HG03103 (cell line): ENCODE data around the gene NGF.
"Not testable (repeated sequence)": the region's sequence is repeated elsewhere in the genome, so short reads cannot be mapped to it uniquely, and the experiment has no call there.

Experiments used
- ATAC-seq: cut with Tn5 transposase; IDR thresholded peaks from one replicate; pipeline ENCODE4 v1.9.1; 2021; ENCODE audit warnings: low read depth; ENCODE audit not compliant: unreplicated experiment

The NGF gene

DNA sequence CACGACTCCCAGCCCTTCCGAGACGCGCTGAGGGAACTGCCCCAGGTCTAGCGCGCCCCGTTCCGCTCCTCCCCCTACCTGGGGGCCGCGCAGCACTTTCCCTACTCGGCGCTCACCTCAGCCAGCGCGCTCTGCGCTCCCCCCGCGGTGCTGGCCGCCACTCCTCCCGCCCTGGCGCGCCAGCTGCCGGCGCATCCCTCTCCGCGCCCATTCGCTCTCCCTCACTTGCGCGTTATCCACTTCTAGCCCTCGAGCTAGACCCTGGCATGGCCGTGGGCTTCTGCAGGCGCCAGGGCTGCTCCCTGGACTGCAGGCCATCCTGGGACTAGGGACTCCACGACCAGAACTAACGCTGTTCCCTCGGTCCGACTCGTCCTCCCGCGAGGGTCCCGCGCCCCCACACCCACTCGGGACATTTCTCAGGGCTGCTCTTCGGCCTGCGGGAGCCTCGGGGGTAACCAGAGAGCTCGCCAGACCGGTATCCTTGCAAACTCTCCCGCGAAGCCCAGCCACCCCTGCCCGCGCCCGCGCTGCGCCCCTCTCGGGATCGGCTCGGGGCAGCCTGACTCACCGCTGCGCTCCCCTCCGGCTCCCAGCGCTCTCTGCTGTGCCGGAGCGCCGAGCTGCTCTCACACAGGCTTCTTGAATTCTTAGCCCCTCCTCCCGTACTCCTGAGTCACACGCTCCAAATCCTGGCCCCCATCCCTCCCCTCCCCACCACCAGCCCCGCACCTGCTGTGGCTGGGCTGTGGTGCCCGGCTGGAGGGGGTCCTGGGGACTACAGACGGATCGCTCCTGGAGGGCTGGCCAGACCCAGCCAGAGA is at the start of gene NGF:
NGF (minus strand) TSS at position 617 of the 824 bp plus-strand sequence. CDS start 51,454 bp downstream, outside the sequence.
- ATAC-seq: no peak

DNA sequence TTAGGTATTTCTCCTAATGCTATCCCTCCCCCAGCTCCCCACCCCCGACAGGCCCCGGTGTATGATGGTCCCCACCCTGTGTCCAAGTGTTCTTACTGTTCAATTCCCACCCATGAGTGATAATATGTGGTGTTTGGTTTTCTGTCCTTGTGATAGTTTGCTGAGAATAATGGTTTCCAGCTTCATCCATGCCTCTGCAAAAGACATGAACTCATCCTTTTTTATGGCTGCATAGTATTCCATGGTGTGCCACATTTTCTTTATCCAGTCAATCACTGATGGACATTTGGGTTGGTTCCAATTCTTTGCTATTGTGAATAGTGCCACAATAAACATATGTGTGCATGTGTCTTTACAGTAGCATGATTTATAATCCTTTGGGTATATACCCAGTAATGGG is 45.4 kb upstream of the NGF start:
- ATAC-seq: not testable (repeated sequence)

DNA sequence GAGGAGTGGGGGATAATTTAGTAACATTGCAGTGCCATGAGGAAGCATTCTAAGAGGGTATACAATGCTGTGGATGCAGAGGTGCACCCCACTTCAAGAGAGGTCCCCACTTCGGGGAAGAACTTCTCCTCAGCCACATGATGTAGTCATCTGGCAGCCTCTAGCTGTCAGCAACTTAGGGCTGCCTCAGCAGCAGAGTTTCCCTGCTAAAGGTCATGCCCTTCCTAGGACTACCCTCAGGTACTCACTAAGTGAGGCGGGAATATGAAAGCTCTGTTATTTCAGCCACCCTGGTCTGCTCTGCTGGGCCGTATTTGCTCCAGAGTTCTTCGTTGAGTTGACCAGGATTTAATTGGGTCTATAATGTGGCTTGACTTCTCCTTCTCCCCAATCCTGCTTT is 41.9 kb upstream of the NGF start:
- no peak for ATAC-seq

DNA sequence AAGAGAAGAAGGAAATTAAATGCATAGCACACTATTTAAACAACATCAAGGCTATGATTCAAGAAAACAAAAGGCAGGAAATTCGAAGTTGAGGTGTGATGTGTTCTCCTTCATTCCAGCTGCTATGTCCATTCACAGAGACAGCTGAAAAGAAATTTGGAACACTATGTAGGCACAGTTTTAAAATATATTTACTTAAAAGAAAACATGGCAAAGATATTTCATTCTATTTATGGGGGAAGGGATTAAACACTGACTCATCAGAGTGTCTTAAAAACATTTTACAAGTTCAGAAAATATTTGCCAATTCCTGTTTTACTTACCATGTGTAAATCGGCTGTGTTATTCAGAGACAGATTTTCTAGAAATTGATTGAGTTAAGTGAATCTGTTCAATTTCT is 39.4 kb upstream of the NGF start:
- ATAC-seq: no peak

DNA sequence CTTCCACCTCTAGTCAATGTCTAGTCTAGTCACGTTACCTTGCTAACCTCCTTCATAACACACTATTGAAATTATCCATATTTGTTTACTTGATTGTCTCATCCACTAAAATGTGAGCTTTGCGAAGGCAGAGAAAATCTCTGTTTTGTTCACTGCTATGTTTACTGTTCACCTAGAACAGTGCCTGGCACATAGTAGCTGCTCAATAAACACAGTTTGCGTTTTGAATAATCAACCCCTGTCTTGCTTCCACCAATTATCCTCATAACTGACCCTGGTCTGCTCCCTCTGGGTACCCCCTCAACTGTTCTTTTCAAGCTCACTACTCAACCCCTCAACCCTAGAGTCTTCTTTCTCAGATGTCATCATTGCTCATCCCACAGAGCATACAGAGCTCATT is 36.5 kb upstream of the NGF start:
- no peak for ATAC-seq

DNA sequence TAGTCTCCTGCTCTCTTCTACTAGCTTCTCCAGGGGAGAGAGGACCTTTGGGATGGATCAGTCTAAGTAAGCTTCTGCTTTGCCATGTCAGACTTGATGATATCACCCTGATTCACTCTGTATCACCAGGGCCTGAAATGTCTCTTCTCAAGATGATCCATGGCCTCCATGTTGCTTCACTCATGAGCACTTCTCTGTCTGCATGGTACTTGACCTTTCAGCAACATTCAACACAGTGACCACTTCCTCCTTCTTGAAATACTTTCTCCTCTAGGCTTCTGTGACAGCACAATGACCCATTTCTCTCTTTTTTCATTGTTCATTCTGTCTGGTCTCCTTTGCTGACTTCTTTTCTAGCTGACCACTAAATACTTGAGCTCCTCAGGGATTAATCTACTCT is 35.3 kb upstream of the NGF start:
- no peak for ATAC-seq

DNA sequence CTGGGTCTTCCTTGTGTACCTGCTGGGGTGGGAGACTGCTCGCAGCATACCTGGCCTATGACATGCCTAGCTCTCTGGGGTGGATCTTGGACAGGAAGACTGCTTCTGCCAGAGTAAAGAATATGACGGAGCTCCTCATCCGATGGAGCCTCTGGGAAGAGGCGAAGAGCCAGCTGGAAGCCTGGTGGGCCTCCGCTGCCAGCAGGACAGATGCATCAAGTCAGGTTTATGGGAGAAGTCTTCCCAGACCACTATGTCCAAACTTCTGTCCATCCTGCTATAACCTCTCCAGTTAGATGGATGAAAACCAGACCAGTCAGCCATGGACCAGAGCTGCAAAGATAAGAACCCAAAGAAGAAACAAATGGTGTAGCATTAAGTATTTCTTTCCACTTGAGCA is 27.7 kb upstream of the NGF start:
- no peak for ATAC-seq

DNA sequence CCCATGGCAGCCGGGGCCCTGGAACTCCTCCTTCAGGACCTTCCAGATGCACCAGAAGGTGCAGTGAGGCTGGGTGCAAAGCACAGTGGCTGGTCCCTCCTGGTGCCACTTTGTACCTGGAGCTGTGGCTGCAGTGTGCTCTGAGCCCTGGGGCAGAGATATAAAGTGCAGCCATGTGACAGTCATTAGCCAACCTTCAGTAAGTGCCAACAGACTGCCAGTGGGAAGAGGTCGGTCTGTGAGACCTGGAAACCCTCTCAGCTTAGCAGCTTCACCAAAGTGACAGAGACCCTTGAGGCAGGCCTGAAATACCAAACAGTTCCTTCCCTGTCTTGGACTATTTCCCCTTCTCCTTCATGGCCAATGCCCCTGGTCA is 26.7 kb upstream of the NGF start:
- ATAC-seq: no peak

DNA sequence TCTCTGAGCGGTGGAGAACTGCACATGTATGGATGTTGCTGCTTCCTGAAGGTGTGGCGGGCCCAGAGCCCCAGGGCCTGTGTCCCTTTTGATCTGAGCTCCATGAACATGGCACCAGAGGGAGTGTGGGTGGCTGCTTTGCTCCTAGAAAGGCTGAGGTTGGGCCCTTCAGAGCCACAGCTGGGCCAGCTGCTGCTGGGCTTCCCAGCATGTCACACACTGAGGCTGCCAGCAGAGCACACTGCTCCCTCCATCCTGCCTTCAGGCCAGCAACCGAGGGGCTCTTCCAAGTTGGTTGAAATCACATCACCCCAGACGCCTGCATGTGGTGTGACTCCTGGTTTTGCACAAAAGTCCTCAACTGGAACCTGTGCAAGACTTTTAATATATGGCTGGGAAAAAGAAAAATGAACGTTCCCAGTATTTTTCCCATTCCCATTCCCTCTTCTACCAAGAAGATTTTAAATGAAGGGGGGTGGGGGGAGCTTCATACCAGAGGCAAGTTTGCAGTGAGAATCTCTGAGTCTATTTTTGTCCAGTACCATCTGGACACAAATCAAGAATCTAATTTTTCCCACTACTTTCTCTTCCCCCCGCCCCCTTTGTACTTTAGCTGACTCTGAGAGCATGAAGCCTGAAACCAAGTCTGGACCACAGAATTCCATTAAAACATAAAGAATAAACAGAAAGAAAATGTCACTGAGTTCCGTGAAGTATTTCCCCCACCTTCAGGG is 26.2 kb upstream of the NGF start:
- ATAC-seq: no peak

DNA sequence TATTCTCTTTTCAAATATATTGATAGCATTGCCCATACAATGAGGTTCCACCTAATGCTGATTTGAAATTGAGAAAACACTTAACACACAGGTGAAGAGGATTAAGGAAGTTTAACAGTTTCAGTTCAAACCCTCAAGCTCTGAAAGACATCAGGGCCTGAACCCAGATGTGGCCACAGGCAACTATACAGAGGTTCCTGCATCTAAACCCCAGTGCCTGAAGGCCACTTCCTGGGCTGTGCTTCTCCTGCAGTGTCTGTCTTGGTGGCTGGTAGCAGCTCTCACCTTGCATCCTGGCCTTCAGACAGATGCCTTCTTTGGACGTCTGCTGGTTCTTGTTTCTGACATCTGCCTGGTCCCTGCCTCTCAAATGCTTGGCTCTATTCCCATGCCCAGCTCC is 25.1 kb upstream of the NGF start:
- ATAC-seq: no peak

DNA sequence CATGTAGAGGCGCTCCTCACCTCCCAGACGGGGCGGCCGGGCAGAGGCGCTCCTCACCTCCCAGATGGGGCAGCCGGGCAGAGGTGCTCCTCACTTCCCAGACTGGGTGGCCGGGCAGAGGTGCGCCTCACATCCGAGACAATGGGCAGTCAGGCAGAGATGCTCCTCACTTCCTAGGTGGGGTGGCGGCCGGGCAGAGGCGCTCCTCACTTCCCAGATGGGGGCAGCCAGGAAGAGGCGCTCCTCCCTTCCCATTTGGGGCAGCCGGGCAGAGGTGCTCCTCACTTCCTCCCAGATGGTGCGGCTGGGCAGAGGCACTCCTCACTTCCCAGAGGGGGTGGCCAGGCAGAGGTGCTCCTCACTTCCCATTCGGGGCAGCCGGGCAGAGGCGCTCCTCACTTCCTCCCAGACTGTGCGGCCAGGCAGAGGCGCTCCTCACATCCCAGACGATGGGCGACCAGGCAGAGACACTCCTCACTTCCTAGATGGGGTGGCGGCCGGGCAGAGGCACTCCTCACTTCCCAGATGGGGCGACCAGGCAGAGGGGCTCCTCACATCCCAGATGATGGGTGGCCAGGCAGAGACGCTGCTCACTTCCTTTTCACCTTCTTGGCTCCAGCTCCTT is 22.6 kb upstream of the NGF start:
- not testable (repeated sequence) for ATAC-seq

DNA sequence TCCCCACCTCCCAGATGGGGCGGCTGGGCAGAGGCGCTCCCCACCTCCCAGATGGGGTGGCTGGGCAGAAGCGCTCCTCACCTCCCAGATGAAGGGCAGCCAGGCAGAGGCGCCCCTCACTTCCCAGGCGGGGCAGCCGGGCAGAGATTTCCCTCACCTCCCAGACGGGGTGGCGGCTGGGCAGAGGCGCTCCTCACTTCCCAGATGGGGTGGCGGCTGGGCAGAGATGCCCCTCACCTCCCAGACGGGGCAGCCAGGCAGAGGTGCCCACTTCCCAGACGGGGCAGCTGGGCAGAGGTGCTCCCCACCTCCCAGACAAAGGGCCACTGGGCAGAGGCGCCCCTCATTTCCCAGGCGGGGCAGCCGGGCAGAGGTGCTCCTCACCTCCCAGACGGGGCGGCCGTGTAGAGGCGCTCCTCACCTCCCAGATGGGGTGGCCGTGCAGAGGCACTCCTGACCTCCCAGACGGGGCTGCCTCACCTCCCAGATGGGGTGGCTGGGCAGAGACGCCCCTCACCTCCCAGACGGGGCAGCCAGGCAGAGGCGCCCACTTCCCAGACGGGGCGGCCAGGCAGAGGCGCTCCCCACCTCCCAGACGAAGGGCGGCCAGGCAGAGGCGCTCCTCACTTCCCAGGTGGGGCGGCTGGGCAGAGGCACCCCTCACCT is 21.9 kb upstream of the NGF start:
- not testable (repeated sequence) for ATAC-seq

DNA sequence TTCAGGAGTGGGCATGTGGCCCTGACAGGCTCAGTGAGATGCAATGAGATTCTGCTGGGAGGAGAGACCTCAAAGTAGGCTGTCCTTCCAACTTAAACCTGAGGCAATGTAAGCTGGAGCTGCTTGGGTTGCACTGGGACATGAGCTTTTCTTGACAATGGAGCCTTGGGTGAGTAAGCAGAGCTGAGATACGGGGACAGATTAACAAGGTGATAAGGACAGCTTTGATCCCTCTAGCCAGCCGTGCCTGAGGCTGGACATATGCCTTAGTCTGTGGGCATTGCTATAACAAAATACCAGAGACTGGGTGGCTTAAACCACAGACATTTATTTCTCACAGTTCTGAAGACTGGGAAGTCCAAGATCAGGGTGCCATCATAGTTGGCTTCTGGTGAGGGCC is 18.3 kb upstream of the NGF start:
- ATAC-seq: no peak

DNA sequence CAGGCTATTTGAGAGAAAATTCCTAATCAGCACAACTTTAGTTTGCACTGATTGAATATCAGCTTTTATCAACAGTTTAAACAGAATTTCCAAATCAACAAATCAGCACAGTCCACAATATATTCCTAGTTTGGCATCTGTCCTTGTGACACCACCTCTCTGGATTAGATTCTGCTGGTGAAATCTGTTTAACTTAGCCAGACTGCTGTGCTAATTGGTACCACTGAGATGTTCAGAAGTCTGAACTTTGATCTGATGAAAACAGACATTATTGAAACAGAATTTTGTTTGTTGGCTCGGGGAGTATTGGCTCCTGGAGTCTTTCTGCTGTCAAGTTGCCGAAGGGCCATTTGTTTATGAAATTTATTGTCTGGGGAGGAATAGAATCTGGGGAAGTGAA is 17.0 kb upstream of the NGF start:
- no peak for ATAC-seq

DNA sequence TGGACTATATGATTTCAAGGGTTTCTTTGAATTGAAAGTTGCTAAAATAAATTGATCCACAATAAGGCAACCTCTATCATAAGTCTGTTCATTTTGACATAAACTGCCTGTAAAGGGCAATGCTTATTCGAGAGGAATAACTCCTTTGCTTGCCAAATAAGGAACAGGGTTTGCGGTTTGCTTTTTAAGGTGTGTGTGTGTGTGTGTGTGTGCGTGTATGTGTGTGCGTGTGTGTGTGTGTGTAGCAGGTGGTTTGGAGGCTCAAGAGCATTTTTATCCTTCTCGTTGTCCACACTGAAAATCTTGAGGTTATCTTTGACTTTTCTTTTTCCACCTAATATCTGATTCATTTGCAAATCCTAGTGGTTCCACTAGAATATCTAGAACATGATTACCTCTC is 13.1 kb upstream of the NGF start:
- no peak for ATAC-seq

DNA sequence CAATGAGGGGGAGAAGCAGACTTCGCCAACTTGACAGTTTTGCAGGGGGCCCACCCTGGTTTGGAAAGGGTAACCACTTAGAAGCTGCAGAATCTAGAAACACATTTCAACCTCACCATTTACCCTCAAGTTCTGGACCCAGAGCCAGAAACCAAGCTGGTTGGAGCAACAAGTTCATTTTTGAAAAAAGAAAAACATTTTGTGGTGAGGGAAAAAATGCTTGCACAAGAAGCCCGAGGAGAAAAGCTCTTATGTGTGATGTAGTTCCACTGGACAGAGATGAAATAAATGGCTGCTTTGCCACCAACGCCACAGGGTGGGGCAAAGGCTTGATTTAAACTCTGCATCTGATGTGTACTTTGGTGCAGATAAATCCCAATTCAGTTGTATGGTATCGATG is 10.6 kb upstream of the NGF start:
- no peak for ATAC-seq

DNA sequence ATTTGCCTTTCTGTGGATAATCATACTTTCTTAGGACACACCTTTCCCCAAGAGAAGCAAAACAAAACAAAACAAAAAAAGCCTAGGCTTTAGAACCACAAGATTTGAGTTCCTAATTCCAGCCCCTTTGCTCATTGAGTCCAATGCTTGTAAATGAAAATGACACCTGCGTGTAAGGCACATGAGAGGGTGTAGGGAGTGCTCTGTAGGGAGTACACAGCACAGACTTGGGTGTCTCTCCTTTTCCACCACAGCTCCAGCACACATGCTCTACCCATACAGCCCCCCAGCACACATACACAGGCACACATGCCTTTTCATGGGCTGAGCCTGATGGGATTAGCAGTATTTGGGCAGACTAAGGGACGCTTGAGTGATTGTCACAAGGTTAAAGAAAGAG is 9.2 kb upstream of the NGF start:
- ATAC-seq: no peak

DNA sequence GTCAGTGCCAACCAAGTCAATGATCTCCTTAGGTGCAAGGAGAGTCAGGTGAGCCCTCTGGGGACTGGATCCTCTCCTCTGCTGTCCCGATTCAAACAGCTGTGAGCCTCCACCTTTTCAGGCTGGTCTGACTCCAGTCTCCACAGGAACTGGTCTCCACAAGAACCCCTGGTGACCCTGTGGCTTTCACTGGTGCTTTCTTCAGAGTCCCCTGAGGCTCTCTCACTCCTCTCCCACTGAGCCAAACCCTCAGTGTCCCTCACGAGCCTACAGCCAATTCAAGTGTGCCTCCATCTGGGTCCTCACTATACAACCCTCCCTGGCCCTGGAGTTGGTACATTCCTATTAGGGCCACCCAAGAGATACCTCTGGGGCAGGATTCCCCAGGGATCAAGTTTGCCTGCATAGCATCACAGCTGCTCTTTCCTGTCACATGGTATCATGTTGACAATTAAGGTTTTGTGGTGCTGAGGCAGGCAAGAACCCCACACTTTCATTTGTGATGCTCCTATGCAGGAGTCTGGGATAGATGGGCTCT is 5.2 kb upstream of the NGF start:
- no peak for ATAC-seq

DNA sequence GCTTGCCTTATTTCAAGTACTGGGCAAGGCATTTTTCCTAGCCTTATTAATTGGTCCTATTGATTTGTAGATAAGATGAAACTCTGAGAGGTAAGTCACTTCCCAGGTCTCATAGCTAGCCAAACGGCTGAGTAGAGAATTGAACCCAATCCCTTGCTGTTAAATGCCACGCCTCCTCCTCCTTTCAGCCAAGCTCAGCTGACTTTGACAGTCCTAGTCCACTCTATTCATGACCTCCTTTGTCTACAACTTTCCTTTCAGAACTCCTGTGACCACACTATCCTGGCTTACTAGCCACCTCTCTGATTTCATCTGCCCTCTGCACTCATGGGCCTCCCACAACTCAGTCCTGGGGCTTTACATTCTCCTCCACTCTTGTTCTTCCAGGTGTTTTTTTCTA is 3.9 kb upstream of the NGF start:
- ATAC-seq: no peak

DNA sequence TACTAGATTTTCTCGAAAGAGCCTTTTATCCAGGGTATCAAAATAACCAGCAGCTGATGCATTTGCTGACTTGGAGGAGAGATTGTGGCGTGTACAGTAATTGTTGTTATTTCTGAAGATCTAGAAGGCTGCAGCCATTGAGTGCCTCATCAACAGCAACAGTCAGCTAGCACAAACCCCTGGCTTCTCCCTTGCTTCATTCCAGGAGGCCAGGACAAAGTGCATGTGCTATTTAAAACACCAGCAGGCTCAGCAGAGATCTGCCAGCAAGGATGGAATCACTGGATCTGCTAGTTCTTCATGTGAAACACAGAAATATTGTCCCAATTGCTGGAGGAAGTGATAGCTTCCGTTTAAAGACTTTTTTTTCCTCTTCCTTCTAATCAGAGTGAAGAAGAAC is 2.8 kb upstream of the NGF start:
- ATAC-seq: no peak

DNA sequence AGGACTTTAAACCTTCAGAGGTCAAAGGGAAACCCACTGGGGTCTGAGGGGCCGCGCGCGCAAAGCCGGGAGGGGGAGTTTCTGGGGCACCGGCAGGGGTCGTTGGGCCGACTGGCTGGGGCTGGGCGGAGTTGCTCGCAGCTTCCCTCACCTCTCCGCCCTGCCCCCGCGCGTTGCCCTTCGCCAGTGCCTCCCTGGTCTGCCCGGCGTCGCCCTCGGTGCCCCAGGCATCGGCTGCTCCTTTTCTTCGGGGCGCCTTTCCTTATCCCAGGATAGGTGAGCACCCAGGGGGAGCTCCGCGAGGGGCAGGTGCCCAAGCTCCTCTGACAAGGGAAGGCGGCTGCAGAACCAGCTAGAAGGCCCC is 390 bp upstream of the NGF start:
- no peak for ATAC-seq
